ENCODE results near the gene TWNK. TPM values are rescaled to one million over a fixed set of nuclear protein-coding genes. Genes with fewer than 3 reads are reported as not detected.

Gene TWNK
- total RNA-seq, 1 donor = 3.9 TPM

GRCh38 chr10:100979791-100980272, 7.5 kb upstream of the TWNK start:
- no peak overlapping the region for H3K4me3 ChIP-seq (ENCODE audit: low read depth, low read length)
- no peak for TF ChIP-seq CTCF (IDR thresholded peaks at IDR 0.05; ENCODE audit: insufficient read depth, low read depth, low read length)
- DNase-seq (ENCODE audit: low read depth) = no peak

- no peak for DNase-seq (ENCODE audit: low read depth)
- H3K4me3 ChIP-seq (ENCODE audit: low read depth, low read length) = no peak overlapping the region
- no peak for TF ChIP-seq CTCF (IDR thresholded peaks at IDR 0.05; ENCODE audit: insufficient read depth, low read depth, low read length)
Observed at GRCh38 chr10:100980311-100980710, 7.0 kb upstream of the TWNK start.

- H3K4me3 ChIP-seq (ENCODE audit: low read depth, low read length) = no peak overlapping the region
- DNase-seq (ENCODE audit: low read depth) = no peak
- no peak for TF ChIP-seq CTCF (IDR thresholded peaks at IDR 0.05; ENCODE audit: insufficient read depth, low read depth, low read length)
Observed at GRCh38 chr10:100980711-100981110, 6.6 kb upstream of the TWNK start.

GRCh38 chr10:100981178-100981772, 6.1 kb upstream of the TWNK start:
- no peak overlapping the region for H3K4me3 ChIP-seq (ENCODE audit: low read depth, low read length)
- no peak for TF ChIP-seq CTCF (IDR thresholded peaks at IDR 0.05; ENCODE audit: insufficient read depth, low read depth, low read length)
- DNase-seq (ENCODE audit: low read depth) = no peak

GRCh38 chr10:100982916-100983830, 4.2 kb upstream of the TWNK start:
- TF ChIP-seq CTCF (IDR thresholded peaks at IDR 0.05; ENCODE audit: insufficient read depth, low read depth, low read length) = no peak
- DNase-seq (ENCODE audit: low read depth) = no peak
- H3K4me3 ChIP-seq (ENCODE audit: low read depth, low read length) = no peak overlapping the region

GRCh38 chr10:100983868-100984671, 3.3 kb upstream of the TWNK start:
- no peak for TF ChIP-seq CTCF (IDR thresholded peaks at IDR 0.05; ENCODE audit: insufficient read depth, low read depth, low read length)
- H3K4me3 ChIP-seq (ENCODE audit: low read depth, low read length) = no peak overlapping the region
- DNase-seq (ENCODE audit: low read depth) = no peak
